GF-D8 (cell line): ENCODE data around the gene SAMD7.

Experiments
- DNase-seq: peaks from one replicate; lab custom pipeline; 2025; lab: John Stamatoyannopoulos, UW

SAMD7 gene

DNA sequence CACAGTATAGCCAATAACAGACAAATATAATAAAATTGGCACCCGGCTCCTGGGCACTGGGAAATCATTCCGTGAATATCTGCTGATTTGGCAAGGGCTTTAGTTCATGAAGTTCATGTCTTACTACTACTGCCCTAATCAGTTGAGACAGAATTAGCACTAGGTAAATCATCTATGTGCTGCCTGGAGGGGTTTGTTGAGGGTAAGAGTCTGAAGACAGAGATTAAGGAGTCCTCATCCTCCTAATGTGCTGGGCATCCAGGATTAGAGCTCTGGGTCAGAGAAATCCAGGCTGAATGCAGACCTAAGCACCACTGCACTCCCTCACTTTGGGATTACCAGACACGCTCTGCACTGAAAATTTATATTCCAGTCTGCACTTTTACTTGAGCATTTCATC lies 2.0 kb downstream of the SAMD7 start:
- DNase-seq = no peak

DNA sequence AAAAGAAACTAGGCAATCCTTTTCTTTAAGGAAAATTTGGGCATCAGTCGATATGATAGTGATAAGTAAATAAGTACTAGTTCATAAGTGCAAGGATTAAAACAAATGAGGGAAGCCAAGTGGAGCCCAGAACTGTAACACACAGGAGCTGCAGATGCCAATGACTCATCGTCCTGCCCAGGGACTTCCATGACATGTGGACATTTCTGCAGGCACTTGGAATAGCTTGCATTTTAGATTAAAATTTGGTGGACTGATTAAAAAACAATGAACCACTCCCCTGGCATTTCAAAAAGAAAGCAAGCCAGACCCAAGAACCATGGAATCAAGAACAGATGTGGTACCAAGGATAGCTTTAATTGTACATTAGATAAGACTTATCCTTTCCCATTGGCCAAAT lies 2.9 kb downstream of the SAMD7 start:
- DNase-seq = no peak

DNA sequence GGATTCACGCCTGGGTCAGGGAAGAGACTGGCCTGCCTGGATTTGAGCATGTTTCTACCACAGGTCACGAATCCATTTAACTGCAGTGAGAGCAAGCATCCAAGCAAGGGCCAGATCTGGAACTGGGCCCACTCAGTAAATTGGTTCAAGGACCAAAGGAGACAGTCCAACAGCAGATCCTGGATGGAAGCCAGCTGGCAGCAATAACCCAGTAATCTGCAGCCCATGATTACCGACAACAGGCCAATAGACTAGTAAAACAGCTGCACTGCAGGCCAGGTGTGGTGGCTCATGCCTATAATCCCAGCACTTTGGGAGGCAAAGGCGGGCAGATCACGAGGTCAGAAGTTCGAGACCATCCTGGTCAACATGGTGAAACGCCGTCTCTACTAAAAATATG lies 11.8 kb downstream of the SAMD7 start:
- no peak for DNase-seq

DNA sequence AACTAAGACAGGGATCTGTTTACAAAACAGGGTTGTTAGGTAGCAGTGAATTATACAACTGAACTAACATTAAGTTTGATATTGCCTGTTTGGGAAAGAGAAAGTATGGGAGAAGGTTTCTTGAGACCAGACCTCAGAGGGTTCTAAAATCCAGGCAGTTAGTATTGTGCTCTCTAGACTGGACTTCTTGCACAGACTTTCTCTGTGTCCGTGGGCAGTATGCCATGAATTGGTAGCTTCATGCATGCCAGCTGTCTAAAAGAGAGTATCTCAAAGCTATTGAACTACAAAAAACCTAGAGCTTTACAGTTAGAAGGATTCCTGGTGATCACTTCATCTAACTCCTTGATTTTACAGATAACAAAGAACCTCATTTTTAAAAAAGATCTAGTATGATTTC lies 12.5 kb downstream of the SAMD7 start:
- no peak for DNase-seq

DNA sequence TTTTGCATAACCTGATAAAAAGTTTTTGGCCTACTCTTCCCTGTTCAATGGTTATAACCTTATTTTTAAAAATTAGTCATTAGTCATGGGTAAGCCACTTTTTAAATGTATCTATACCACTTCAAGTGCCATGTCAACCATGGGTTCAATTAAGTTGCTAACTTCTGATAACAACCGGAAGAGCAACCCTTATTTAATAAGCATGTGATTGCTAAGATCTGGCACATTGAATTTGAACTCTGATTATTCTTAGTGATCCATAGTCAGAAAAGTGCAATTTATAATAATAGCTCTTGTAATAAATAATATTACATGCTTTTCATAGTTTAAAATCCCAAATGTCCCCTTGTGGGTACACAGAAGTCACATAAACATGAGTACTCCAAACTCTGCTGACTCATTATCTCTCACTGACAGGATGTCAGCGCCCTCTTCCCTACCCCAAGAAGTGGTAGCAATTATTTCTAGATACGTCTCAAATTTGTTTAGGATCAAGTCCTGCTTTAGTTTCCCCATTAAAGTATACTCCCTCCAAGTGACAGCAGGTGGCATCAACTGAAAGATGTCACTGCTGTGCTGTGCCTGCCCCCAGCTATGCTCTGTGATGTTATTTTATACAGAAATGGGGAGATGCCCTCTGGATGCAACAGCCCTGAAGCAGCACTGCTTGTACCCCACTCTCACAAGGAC lies 18.6 kb downstream of the SAMD7 start:
- DNase-seq = peak; percentile 27

DNA sequence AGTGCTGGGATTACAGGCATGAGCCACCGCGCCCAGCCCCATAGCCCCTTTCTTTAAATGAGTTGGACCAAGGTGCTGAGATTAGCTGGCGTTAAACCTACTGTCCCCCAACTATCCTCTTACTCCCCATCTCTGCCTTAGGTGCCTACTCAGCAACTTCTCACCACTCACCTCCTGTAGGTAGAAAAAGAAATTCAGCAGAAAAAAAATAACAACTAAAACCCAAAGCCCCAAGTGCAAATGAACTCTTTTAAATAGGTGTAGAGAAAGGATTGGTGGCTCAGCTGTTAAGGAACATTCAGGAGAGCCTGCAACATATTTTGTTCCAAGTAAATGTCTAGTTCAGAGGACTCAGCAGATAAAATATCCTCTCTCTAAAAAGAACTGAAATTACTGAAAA lies 19.5 kb downstream of the SAMD7 start:
- no peak for DNase-seq

DNA sequence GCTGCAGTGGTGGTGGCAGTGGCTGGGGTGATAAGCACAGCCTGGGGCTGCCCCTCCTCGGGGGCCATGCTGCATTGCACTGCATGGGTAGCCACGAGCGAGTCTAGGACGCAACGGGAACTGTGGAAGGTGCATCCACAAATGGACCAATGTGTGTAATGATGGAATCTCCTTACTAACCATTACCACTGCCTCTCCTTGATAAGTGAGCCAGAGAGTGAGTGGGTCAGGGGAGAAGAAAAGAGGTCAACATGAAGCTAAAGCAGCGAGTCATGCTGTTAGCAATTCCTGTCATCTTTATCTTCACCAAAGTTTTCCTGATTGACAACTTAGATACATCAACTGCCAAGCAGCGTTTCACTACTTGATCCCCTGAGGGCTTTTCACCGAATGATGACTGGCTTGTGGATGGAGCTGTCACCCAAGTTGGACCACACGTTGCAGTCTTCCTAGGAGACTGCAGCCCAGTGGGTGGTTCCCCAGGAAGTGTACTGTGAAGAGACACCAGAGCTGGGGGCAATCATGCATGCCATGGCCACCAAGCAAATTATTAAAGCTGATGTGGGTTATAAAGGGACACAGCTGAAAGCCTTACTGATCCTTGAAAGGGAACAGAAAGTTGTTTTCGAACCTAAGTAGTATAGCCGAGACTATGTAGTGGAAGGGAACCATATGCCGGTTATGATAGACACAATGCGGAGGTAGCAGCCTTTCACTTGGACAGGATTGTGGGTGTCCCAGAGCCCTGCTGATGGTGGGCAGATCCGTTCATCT lies 20.6 kb downstream of the SAMD7 start:
- no peak for DNase-seq

DNA sequence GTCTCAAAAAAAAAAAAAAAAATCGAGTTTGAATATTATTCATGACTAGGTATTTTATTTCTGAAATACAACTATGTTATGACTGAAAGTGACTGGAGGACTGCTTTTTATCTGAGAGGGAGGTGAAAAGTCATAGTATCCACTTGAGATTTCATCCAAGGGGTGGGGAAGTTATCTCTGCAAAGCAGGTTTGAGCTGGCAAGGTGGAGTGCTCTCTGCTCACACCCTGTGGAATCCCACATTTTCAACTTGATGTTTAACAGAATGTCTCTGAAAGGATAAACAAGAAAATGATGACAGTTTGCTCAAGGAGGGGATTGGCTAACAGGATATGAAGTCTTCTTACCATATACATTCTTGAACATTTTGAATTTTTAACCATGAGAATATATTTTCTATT lies 27.9 kb downstream of the SAMD7 start:
- DNase-seq = no peak

DNA sequence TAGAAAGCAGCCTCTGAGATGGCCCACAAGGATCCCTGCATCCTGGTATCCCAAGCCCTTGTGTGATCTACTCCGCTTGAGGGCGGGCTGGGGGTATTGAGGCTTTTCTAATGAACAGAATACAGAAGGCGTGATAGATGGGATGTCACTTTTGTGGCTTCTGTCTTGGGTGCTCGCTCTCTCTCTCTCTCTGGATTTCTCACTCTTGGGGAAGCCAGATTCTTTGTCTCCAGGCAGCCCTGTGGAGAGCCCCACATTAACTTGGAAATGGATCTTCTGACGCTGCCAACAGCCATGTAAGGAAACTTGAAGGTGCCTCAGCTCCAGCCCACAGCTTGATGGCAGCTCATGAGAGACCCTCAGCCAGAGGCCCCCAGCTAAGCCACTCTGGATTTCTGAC lies 28.4 kb downstream of the SAMD7 start:
- DNase-seq = no peak

DNA sequence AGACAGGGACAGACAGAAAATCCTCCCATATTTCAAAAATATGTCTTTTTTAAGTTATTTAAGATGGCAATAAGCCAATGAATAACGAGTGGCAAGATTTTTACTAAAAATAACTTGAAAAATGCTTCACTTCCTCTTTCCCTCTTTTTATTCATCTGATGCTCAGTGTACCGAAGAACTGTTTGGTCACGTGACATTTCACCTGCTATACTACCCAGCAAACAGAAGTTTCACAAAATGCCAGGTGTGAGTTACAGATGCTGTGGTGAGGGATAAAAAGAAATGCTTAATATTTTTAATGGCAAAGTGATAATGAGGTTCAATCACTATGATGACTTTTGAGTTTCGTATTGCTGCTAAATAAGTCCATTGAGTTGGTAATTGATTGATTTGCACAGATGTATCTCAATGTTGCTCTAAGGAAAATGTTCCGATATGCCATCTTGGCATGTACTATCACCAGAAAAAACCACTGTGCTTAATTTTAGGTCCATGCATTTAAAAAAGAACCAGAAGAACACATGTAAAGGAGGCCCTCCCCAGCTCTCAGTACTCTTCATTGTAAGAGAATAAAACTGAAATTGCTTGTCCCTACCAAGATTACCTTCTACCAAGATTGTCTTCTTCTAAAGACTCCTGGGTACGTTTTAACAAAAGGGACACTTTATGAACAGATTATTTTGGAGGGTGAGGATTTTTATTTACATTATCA lies 29.3 kb downstream of the SAMD7 start:
- no peak for DNase-seq

DNA sequence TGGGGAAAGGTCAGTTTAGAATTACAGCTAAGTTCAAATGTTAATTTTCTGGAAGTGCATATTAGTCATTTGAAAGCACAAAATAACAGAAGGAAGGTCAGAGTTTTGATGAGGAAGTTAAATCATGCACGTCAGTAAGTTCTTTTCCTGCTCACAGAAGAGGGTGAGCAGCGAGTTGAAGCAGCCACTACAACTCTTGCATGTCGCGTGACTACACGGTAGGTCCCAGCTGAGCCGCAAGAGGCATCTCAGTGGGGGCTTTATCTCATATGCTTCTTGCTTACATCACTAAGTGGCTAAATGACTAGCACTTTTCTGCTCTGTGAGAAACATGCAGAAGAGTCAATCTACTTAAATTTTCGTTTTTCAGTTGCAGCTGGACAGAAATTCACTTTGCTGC lies 33.9 kb downstream of the SAMD7 start:
- peak; percentile 64 for DNase-seq

DNA sequence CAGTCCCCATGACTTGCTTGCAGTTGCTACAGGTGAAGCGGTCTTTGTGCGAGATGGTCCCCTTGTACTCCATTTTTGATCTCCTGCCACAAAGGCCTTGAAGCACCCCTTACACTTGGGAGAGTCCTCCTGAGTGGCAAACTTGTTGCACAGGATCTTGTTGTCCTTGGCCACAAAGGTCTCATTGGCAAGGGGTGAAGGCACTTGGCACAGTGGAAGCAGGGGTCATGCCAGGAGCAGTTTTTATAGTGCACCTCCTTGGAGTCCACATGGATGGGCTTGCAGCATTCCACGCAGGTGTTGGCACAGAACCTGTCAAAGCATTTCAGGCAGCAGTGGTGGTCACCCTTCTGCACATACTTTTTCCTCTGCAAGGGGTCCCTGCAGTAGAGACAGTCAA lies 35.0 kb downstream of the SAMD7 start:
- no peak for DNase-seq

DNA sequence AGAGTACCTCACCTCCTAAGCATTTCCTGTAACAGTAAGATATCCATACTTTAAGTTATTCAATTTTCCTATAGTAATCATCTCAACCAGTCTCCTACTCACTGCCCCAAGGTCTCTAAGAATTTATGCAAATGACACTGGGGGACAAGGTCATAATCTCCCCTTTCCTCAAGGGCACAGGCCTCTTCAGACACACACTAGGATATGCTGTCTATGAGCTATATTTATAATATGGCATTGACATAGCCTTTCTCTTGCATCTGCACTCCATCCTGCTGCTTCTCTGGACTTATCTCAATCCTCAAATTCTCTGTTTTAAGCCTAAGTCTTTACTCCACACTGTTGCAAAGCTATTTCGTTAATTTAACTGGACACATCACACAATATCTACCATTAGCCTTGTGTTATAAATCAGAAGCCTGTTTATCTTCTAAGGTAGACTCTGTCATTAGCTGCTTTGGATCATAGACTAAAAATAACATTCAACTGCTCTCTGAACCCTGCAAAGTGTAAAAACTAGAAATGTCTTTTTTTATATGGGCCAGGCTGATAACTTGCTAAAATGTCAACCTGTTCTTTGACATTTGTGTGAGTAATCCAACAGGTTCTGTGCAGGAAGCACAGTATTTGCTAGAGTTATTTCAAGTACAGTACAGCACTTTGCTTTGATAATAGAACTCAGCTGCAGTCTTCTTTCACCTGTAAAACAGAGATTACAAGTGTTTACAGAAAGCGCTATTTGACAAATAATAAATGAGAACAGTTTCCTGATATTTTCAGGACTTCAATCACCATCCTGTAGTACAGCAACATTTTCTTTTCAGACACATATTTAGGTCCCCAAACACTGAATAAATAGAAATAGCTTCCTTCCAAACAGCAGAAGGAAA lies 37.4 kb downstream of the SAMD7 start:
- DNase-seq = no peak

DNA sequence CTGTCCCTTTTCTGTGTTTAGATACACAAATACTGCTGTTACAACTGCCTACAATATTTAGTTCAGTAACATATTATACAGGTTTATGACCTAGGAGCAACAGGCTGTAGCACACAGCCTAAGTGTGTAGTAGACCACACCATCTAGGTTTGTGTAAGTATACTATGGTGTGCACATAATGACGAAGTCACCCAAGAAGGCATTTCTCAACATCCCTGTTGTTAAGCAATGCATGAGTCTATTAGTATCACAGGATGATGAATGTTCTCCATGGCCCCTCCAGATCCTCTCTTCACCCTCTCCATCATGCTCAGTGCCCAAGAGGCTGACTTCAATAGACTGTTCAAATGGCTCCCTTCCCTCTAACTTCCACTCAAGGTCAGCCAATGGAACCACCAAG lies 40.7 kb downstream of the SAMD7 start:
- peak; percentile 10 for DNase-seq

DNA sequence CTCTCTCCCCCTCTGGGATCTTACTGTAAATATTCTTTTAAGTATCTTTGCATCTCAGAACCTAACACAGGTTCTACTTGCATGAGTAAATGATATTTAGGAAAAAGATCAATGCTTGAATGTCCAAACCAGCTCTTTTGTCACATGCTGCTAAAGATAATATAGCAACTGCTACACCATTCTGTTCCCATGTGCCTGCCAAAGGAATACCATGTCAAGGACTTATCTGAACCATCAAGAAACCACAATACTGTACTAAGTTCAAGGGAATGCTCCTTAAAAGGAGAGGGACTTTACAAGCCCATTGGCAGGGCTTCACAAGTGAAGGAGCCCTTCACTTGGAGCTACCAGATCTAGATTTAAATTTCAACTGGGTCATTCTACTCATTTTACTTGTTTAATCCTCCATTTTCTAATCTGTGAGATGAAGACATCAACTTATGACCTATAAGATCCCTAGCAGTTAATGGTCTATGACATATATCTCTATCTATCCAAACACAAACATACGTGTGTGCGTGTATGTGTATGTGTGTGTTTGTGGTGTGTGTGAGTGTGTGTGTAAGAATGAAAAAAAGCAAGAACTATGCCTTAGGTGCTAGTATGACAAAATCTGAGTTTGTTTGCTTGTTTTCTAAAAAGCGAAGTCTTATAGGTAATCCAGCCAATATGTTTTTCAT lies 42.2 kb downstream of the SAMD7 start:
- no peak for DNase-seq

DNA sequence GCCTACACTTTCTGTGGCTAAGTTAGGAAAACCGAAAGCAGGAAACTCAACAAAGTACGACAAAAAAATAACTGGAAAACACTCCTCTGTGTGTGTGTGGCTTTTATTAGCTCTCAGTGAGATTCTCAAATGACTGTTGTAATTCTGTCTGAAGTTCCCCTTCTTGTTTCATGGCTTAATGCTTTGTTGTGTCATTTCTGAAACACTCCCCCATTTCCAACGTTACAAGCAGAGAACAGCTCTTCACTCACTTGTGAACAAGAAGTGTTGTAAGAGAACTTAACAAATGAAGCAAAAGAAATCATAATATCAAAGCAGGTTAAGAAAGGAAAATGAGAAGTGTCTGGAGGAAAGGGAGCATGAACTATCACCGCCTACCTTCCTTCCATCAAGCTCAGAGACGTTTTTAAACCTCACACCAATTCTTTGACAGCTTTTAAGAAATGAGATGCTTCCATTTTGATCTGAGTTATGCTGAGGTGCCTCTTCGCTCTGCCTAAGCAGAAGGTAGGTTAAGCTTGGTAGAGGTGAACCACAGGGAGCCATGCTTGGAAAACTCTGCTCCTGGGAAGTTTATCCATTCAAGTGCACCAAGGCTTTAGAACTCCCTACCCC lies 42.9 kb downstream of the SAMD7 start:
- DNase-seq = peak; percentile 84

DNA sequence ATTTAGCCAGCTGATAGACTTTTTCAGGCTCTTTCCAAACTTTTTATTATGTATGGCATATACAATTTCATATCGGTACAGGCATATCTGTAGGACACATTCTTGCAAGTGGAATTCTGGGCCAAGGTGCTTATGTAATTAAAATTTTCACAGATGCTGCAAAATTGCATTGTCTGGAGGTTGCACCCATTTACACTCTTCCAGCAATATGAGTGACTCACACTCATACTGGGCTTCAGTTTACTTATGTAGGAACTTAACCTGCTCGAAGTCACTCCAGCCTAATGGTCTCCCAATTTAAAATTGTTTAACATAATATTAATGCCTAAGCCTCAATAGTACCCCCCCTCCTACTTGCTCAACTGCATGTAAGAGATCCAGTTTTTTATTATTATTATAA lies 44.0 kb downstream of the SAMD7 start:
- DNase-seq = no peak

DNA sequence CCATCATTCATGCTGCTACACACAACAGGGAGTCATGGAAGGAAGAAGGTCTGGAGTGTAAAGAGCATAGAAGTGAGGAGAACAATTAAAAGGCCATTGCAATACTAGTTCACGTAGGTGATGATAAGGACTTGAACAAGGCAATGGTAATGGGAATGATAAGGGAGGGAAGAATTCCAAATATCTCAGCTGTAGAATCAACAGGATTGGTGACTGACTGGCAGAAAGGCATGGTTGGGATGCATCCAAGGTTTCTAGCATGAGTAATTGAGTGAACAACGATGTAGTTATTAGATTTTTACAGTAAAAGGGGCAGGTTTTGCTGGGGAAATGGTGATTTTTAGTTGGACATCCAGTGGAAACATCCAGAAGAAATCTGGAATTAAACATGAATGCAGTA lies 52.8 kb downstream of the SAMD7 start:
- no peak for DNase-seq

DNA sequence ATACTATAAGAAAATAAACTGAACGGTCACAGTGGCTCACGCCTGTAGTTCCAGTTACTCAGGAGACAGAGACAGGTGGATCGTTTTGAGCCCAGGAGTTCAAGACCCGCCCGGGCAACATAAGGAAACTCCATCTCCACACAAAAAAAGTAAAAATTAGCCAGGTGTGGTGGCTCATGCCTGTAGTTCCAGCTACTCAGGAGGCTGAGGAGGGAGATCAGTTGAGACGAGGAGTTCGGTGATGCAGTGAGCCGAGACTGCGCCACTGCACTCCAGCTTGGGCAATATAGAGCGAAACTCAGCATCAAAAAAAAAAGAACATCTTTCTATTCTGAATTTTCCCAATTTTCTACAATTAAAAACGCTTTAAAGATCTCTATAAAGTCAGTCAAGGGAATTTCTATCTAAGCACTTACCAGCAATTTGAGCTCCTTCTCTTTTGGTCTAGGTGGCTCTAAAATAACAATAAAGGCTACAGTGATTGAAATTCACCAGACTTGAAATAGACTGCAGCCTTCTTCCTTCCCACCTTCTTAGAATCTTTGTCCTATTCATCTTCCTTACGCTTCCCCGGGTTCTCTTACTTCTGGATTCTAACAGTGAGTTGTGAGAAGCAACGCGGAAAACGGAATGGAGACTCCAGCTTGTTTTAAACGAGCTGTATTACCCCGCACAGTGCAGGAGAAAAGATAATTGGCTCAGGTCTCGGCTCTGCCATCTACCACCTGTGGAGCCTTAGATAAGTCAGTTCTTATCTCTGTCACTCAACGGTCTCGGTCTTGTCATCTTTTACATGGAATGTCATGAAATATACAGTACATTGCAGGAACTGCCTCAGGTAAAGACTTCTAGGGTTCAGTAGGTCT lies 54.4 kb downstream of the SAMD7 start:
- DNase-seq = no peak

DNA sequence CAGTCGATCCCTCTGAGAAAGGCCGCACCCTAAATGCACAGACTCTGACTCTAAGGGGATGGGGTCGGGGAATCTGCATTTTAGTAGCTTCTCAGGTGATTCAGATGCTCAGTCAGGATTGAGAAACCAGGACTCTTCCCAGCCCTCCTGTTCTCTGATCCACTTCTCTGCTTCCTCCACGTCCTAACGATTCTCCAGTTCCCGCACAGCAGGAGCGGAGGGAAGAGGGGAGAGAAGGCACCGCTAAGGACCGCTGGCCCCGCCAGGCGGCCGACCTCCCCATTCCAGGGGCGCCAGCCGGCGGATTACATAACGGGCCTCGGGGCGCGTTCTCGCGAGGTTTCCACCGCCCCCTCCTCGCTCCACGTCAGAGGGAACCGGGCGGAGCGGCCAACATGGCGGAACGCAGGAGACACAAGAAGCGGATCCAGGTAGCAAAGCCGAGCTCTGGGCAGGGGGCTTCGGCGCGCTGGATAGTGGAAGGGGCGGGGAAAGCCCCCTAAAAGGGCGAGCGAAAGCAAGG lies 55.1 kb downstream of the SAMD7 start, which contains the start of gene SEC62:
TSS of gene SEC62 (plus strand) at position 380 of the 523 bp plus-strand sequence. CDS start at position 396, 16 bp downstream.
- DNase-seq = peak; percentile 57
